HG02884 (cell line): Measurements from ENCODE around the gene UBE4A.

Experiments
- ATAC-seq: cut with Tn5 transposase; IDR thresholded peaks from one replicate; pipeline ENCODE4 v1.9.1; 2021; ENCODE audit warnings: mild to moderate bottlenecking, moderate library complexity; ENCODE audit not compliant: unreplicated experiment

Gene UBE4A

GRCh38 chr11:118437208-118438125, 78.1 kb downstream of the UBE4A start:
- no peak for ATAC-seq

GRCh38 chr11:118438314-118438931, 79.0 kb downstream of the UBE4A start:
- ATAC-seq, result no peak

DNA sequence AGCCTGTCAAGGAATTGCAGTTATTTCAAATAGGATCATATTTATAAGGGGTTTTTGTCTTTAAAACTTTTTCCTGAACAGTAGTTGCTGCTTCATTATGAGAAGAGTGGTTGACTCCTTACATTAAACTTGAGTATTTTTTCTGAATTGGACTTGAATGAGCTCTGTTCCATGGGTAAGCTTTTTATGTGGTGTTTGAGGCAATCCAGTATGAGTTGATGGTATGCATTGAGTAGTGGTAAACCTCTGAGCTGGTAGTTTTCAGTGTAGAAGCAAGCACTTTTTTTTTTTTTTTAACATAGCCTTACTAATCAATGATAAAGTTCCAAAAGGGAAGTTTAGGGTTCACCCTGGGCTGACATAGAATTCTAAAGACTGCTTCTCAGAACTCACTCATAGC, 80.2 kb downstream of the UBE4A start:
- ATAC-seq, result no peak

DNA sequence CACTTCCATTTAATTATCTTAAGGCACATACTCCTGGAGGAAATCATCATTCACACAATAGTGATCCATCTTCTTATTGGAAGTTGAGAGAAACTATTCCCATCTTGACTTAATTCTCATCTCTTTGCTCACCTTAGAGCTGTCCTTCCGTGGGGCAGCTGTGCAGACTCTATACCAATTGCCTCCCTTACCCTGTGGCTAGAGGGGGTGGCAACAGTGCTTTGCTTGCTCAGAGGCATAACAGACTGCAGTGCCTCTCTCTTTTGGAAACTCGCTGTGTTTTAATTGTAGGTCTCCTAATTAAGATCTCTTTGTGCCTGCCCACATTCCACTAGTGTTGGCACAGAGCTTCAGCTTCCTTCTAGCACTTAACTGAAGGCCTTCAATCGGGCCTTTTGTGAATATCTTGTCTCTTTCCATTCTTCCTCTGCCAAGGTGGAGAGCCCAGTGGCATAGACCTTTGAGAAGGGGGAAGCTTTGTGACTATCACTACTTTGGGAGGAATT, 82.4 kb downstream of the UBE4A start:
- ATAC-seq, result no peak

DNA sequence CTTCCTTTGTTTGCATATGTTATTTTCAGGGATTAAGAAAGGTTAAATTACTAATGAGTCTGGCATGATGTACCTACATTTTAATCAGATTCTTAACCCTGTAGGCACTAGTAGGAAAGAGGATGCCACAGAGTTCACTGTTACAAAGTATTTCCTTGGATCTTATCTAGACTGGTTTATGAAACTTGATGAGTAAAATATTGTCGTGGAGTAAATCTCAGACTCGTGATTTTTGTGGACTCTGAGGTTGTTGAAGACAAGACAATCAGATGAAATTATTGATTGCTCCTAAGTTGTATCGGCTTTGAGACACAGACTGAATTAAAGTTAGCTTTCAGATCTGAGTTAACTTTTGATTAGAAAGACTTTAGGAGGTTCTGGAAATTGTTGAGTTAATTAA, 82.9 kb downstream of the UBE4A start:
- ATAC-seq, result no peak

- ATAC-seq, result no peak
Measured at GRCh38 chr11:118442908-118443589, 83.6 kb downstream of the UBE4A start.

DNA sequence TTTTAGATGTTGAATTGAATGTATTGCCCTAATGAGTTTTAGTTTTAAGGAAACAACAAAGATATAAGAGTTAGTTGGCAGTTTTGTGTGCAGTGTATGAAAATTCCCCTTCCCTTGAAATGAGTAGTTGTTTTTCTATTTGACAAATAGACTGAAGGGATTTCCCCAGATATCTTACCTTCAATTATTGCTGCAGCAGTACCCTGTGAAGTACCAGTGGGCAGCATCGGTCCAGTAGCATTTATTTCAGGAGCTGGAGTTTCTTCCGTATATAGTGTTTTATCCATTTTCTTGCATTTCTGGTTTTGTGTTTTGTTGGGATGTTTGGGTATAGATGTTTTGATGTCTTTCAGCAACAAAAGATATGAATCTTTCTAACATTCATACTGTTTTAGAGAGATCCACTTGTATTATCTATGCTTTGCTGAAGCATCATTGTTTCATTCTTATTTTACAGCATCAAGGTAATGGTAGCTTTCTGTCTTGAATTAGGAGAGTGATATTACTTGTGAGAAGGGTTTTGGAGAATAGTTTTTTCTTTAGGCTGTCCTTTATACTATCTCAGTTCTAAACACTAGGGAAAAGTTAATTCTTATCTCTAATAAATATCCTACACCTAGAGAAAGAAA, 84.3 kb downstream of the UBE4A start:
- ATAC-seq, result no peak

DNA sequence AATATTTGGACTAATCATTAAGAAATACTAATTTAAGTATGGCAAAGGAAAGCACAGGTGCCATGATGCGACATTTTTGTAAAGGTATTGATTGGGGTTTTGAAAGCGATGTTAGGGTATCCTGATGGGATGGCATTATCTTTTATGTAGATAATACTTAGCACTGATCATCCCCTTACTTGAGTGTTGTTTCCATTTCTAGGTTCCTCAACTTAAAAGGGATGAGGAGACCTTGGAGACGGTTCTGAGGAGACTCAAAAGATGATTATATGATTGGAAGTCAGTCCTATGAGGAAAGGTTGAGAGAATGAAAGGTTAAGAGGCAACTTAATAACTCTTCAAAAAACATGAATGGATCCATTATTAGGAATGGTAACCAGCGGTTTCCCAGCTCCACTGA, 88.0 kb downstream of the UBE4A start:
- no peak for ATAC-seq

GRCh38 chr11:118448294-118448693, 88.9 kb downstream of the UBE4A start:
- no peak for ATAC-seq
